Inflammatory macrophage treated with lipopolysaccharide for 1 hour (primary cell): Measurements from ENCODE around the gene PPP1R12B.
"Not testable (repeated sequence)": the region's sequence is repeated elsewhere in the genome, so short reads cannot be mapped to it uniquely, and the experiment has no call there.

ENCODE experiments used
- DNase-seq, 2 donors: peaks; one replicate each; pipeline ENCODE4 v3.0.0-alpha.2; 2020 to 2022

Gene PPP1R12B

DNA sequence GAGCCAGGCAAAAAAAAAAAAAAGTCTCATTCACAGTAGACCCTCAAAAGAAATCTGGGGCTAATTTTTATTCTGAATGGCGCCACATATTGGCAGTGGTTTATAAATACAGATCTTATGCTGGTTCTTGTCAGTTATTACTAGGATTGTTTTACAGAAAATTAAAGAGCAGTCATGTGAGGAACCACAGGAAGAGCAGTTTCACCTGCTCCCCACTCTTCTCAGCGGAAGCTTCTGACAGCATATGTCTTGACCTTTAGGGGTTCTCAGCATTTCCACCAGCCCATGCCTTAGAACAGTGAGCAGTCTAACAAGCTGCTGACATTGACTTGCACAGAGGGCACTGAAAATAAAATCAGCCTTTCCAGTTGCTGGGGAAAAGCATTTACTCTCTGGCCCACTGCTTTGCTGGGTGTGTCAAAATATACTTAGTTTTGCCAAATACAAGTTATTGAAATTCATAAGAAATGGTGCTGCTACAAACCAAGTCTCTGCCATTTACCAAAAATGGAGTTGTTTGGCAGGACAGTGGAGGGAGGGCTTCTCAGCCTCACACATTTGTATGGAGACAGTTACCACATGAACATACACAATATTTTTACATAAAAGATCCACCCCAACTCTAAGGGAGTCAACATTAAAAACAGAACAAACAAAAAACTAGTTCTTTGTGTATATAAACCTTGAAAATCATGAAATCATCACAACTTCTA, 217.5 kb downstream of the PPP1R12B start:
- no peak for DNase-seq

DNA sequence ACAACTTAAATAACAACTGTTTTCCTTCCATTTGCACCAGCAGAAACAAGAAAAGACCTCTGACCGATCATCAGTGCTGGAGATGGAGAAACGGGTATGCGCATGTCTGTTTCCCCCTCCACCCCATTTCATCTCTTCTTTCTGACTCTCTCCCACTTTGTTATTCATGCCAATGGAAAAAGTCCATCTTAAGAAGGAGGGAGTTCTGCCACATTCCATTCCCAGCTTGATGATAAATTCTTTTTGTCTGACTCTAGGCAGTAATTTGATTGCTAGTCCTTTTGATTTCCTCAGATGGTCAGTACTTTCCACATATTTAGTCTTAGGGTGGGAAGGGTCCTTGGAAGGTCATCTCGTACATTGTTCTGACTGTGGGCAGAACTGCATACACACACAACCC, 219.2 kb downstream of the PPP1R12B start:
- DNase-seq: no peak

DNA sequence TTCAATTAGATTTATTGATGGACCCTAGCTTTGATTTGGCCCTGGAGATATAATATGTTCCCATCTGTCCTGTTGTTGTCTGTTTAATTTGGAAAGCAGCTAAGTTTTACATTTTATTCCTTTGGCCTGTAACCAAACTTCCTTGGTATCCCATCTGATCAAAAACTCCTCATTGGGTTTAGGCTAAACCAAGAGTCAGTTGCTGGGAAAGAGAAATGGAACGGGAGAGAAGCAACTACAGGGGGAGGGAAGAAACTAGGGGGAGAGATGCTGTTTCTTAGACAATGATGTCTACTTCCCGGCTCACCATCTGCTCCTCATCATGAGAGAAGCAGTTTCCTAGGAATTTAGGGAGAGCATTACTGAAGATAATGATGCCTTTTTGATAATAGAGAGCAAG, 219.9 kb downstream of the PPP1R12B start:
- DNase-seq: no peak

DNA sequence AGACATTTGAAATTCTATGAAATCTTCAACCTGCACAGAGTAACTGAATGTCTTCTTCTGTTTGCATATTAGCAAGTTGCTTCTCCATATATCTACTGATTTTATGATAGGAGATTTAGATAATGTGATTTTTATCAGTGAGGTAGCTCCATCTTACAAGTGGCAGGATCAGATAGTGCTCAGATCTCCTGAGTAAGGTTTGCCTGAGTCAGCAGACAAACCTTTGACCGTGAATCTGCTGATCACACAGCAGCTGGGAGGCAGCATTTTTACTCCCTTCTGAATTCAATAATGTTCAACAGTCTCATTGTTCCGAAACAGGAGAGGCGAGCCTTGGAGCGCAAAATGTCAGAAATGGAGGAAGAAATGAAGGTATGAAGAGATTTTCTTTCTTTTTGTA, 220.3 kb downstream of the PPP1R12B start:
- DNase-seq: no peak

GRCh38 chr1:202569393-202570322, 221.2 kb downstream of the PPP1R12B start:
- DNase-seq: no peak

DNA sequence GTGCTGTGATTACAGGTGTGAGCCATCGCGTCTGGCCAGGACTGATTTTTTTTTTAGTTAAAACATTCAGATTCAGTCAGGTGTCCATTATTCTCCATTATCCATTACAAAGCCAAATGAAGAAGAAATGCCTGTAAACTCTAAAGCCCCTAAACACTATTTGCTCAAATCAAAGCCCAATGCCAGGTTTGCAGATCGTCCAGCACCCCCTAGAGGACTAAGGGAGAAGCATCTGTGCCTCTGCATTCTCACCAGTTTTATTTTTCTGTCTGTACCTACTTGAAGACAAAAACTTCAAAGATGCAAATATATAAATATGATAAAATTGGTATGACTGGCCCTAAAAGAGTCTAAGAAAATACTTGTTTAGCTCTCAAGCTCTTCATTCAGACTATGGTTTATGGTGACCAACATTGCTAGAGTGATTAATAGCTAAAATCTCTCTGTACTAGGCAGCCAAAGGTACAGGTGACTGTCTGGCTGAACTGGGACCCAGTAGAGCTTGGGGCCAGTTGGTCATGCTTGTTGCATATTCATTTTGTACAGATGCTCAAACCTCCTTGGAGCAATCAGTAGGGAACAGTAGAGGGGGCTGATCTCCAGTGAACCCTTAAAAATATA, 223.3 kb downstream of the PPP1R12B start:
- DNase-seq: peak; percentile 21 to 72

- no peak for DNase-seq
Observed at GRCh38 chr1:202572867-202573266, 224.4 kb downstream of the PPP1R12B start.

DNA sequence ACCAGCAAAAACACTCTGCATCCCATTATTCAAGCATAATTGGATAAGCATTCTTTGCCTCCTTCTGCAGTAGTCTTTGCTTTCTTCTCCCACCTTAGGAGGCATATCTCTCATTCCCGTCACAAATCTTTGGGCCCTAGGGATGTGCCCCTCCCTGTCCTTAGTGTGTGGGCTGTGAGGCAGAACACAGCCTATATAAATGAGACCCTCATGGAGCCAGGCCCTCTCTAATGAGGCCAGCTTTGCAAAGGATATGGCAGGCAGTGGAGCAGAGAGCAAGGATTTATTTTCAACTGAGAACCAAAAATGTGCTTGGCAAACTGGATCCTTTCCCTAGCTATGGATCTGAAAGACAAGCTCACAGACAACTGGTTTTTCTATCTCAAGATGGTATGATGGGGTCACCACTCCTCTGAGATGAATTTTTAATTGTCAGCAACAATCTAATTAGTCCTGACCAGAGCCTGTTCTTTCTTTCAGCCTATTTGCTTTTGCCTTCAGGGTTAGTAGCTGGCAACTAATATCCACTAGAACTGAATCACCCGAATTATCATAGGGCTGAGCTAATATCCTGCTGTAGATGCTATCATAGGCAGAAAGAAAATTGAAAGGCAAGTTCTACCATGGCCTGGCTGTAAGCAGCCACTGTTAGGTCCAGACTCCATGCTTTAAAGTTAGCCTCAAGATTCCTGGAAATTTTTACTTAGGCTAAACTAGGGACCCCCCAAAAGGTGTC, 227.6 kb downstream of the PPP1R12B start:
- DNase-seq: no peak

DNA sequence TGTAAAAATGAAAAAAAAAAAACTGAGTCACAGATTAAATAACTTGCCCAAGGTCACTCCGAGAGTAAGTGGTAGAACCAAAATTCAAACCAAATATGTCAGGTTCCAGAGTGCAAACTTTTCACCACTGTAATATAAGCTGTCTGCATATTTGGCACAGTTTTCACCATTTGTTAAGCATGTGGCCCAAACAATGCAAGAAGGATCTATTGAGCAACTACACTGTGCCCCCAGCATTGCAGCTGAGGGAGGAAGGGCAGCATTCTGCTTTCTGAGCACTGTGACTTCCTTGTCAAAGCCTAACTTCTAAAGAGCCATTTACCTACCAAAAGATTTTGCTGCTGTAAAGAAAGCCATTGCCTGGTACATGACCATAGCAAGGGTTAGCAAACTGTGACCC, 228.3 kb downstream of the PPP1R12B start:
- peak in 1 of 2 donors; percentile 28 for DNase-seq

- DNase-seq: no peak
Observed at GRCh38 chr1:202577381-202577780, 228.9 kb downstream of the PPP1R12B start.

- no peak for DNase-seq
Observed at GRCh38 chr1:202578001-202578504, 229.6 kb downstream of the PPP1R12B start.

DNA sequence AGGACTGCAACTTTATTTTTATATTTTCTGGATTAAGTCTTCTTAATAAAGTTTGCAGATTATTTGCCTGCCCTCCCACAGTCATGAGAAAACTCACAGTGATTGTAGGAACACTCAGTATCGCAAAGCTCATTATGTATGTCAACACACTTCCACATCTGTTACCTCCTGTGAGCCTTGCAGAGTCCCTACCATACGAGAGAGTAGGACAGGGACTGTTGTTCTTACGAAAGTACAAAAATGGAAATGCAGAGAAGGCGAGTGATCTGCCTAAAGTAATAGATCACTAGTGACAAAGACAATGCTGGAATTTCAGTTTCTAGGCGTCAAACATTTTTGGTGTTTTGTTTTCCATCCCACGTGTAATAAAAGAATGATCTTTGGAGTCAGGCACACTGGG, 230.1 kb downstream of the PPP1R12B start:
- DNase-seq: no peak

- DNase-seq: no peak
Observed at GRCh38 chr1:202579806-202580205, 231.3 kb downstream of the PPP1R12B start.

DNA sequence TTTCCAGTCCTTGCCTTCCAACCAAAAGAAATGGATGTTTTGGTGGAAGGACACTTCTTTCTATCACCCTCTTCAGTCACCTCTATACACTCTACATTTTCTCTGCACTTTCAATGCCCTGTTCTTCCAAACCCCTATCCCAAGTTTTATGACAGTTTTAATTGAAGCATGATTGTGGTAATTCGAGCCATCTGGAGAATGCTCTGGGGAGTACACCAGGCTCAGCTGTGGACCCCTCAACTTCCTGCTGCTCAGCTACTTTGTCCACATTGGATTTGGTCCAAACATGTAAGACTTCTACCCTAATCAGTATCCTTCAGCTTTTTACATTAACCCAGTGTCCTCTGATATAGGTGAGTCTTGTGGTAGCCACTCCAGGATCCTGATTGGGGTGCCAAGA, 232.1 kb downstream of the PPP1R12B start:
- DNase-seq: no peak

DNA sequence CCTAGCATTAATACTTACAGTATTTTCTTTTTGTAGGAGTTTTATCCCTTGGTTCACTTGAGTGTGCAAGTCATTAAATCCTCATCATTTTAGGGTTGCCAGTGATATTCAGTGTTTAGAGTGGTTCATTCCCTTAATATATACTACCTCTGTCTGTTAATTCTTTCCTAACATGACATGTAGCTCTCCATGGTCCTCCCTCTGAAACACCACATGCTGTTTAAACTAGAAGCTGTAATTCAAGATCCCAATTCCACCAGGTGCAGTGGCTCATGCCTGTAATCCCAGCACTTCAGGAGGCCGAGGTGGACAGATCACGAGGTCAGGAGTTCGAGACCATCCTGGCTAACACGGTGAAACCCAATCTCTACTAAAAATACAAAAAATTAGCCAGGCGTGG, 233.9 kb downstream of the PPP1R12B start:
- not testable (repeated sequence) for DNase-seq

DNA sequence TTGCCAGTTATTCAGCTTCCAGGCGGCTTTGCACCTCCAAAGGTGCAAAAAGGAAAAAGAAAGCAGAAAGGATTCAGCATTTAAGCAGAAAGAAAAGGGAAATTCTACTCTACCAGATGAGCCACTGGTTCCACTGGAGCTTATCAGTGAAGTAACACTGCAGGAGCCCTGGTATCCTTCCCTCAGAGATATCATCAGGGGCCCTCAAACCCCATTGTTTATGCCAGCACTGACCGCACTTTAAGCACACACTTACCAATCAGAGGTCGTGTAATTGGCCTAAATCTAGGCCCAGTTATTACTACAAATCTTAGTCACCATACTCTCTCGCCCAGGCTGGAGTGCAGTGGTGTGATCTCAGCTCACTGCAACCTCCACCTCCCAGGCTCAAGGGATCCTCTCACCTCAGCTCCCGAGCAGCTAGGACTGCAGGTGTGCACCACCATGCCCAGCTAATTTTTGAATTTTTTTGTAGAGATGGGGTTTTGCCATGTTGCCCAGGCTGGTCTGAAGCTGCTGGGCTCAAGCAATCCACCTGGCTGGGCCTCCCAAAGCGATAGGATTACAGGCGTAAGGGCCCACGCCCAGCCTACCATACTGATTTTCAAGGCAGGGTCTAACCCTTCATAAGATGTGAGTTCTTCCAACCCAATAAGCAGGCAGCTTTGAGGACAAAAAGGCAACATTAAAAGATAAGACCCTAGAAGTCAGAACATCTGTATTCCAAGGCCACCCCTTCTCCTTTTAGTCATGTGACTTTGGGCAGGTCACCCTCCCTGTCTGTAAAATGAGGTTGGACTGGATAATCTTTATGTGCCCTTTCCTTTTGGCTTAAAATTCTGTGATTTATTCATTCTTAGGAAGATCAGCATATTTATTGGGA, 236.4 kb downstream of the PPP1R12B start:
- DNase-seq: no peak

GRCh38 chr1:202585590-202585933, 237.1 kb downstream of the PPP1R12B start:
- DNase-seq: no peak

DNA sequence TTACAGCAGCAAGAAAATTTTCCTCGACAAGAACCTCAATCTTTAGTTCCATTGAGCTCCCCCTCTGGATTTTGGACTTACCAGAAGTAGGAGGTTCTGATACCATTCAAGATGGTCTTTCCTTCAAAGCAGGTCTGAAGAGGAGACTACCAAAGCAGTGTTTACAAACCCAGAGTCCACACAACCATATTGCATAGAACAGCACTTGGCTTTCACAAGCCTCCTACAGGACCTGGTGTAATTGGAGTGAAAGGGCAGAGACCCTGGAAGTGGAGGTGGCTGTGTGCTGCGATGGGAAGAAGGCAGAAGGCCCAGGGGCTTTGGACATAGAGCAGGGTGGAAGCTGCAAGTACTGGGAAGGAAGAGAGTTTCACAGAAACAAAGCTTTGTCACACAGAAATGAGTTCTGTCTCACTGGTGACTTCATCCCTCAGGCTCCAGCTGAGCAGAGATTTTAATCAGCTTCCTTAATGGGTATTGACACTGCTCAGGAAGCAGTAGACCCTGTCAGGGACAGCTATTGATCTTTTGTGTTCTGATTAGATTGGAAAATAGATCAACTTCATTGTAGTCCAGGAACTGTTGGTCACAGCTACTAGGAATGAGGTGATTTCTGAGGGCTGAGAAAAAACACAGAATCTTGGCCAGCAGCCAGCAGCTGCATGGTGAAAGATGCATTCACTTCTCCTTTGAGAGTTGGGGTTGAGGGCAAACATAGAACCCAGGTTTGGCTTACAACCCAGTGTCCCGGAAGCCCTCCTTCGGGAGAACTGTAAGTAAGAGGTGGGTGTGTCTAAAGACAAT, 237.7 kb downstream of the PPP1R12B start:
- DNase-seq: peak; percentile 42 to 47

GRCh38 chr1:202586871-202587270, 238.4 kb downstream of the PPP1R12B start:
- DNase-seq: no peak

DNA sequence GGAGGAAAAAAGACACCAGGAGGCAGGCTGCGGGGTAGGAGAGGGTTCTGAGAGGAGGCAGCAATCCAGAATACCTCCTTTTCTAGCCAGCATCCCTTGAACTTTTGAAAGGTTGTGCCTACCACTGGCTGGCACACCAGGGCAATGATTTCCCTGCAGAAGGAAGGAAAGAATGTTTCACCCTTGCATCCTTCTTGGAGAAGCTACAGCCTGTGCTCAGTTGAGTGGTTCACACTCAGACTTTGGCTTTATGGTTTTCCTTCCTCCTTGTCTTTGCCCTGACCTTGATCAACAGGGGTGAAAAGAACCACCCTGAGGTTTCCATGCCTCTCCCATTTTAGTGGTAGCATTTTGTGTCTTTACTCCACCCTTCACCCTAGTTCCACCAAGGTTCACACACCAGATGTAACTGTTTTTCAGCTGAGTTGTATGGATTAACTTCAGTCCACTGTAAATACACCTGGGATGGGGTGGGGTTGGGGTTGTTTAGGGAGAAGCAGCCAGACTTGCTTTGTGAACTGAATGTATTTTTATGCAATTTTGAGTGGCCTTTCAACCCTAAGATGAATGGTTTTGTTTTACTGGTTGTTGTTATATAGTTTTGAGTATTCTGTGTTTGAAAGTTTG, 239.5 kb downstream of the PPP1R12B start:
- DNase-seq: no peak
